Activated naive CD8-positive, alpha-beta T cell treated with anti-CD3 and anti-CD28 coated beads, Interleukin-2, amount 50 U/mL, for 24 hours (primary cell): ENCODE results near the gene RTN4RL2.
A peak's percentile ranks its signal among the peaks of the same experiment; 100 is the strongest.

Experiments used
- ATAC-seq: fragments of 150-1000 bp; cut with Tn5 transposase; one replicate; pipeline ENCODE4 v1.10.0; 2021
- DNase-seq: peaks from one replicate; pipeline ENCODE4 v3.0.0; 2021
- H3K27ac Mint-ChIP-seq: one replicate; pipeline ENCODE4 v1.8.0; 2021; ENCODE audit warnings: mild to moderate bottlenecking, mixed read lengths
- H3K27me3 Mint-ChIP-seq: one replicate; pipeline ENCODE4 v1.8.0; 2021; ENCODE audit warnings: mixed read lengths
- H3K36me3 Mint-ChIP-seq: one replicate; pipeline ENCODE4 v1.8.0; 2021; ENCODE audit warnings: low read depth, mixed read lengths
- H3K4me1 Mint-ChIP-seq: one replicate; pipeline ENCODE4 v1.8.0; 2021; ENCODE audit warnings: mixed read lengths
- H3K4me3 Mint-ChIP-seq: one replicate; pipeline ENCODE4 v1.8.0; 2021; ENCODE audit warnings: mild to moderate bottlenecking, moderate library complexity, mixed read lengths
- H3K9me3 Mint-ChIP-seq: one replicate; pipeline ENCODE4 v1.8.0; 2021; ENCODE audit warnings: mixed read lengths

RTN4RL2 gene

DNA sequence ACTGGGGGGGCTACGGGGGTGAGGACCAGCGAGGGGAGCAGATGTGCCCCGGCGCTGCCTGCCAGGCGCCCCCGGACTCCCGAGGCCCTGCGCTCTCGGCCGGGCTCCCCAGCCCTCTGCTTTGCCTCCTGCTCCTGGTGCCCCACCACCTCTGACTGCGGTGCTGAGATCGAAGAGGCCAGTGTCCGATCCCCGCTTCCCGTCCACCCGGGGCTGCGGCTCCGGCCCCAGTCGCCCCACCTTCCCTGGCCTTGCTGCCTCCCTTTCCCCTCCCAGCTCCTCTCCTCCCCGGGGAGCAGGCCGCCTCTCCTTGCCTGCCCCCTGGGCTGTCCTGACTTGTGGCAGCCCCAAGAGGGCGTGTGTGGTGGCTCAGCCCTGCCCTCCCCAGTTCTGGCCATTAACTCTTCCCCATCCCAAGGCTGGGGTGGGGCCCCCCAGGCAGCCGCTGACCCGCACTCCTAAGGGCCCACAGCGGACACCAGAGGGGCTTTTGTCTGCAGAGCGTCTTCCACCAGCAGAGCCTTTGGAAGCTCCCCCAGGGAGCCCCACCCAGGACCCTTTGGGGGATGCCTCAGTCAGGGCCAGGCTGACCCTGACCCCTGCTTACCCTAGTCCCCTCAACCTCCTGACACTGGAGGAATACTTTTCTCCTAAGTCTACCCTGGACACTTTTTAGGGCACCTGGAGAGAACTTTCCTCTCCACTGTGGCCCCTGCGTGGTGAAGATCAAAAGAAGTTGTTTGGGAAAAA, 16.6 kb downstream of the RTN4RL2 start:
- H3K36me3 Mint-ChIP-seq, result peaks cover 2% of the 10 kb centered on the region
- peak overlapping the region; percentile 65 for H3K4me3 Mint-ChIP-seq
- ATAC-seq (peak; percentile 47), DNase-seq (peak; percentile 53)
- H3K9me3 Mint-ChIP-seq, result no peaks in the 10 kb centered on the region
- peaks cover 24% of the 10 kb centered on the region for H3K27me3 Mint-ChIP-seq
- peak overlapping the region; percentile 59 for H3K27ac Mint-ChIP-seq
- H3K4me1 Mint-ChIP-seq, result peaks cover 37% of the 10 kb centered on the region

DNA sequence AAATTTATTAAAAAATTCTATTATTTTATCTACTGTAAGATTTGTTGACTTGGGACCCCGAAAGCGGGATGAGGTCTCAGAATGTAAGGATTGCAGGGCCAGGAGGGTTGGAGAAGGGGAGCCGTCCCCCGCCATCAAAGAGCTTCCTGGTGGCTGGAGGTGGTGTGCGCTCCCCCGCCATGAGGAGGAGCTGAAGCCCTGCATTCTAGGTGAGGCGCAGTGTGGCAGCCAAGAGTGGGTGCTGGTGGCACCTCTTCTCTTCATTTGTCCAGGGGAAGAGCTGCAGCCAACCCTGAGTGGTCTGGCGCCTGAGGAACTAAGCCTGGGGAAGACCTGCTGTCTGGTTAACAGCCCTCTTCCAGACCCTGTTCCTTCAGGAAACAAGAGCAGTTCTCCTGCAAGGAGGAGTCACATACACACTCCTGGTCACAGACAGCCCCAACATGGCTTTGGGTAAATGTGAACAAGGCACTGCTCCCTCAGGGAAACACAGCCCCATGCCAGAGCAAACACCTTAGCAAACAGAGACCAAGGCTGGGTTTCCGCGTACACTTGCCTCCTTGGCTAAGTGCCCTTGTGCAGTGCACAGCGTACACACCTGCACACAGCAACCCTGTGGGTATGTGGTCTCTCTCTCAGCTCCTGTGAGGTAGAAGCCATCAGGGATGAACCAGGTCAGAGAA, 17.3 kb downstream of the RTN4RL2 start:
- Mint-ChIP-seq H3K27ac (no peak overlapping the region), H3K27me3 (peaks cover 27% of the 10 kb centered on the region), H3K4me1 (peaks cover 37% of the 10 kb centered on the region), H3K4me3 (no peak overlapping the region), H3K9me3 (no peaks in the 10 kb centered on the region), H3K36me3 (peaks cover 2% of the 10 kb centered on the region)
- no peak for ATAC-seq
- no peak for DNase-seq

DNA sequence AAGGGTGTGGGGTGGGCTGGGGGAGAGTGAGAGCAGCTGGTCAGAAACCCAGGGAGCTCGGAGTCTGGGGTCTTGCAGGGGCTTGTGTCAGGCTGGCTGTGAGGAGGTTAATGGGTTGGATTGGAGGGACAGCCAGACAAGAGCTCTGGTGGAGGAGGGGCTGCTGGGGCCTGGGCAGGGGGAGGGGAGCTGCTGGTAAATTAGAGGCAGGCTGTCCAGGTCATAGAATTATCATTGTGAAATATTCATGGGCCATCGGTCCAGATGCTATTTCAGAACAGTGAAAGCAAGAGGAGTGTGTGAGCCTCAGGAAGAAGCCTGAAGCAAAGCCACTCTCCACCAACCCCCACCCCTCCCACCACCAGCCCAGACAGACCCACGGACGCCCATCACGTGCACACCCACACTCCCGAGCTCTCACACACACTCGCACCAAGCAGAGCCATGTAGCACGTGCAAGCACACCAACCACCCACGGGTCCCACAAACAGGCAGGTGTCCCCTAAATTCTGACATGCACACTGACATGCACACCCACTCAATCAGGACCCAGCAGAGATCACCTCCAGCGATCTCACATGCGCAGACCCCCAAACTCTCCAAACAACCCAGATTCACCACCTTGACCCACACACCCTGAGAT, 18.8 kb downstream of the RTN4RL2 start:
- H3K9me3 Mint-ChIP-seq, result no peaks in the 10 kb centered on the region
- peaks cover 27% of the 10 kb centered on the region for H3K27me3 Mint-ChIP-seq
- no peak overlapping the region for H3K4me3 Mint-ChIP-seq
- DNase-seq (no peak), ATAC-seq (no peak)
- H3K27ac Mint-ChIP-seq, result no peak overlapping the region
- H3K36me3 Mint-ChIP-seq, result peaks cover 2% of the 10 kb centered on the region
- peaks cover 38% of the 10 kb centered on the region for H3K4me1 Mint-ChIP-seq

DNA sequence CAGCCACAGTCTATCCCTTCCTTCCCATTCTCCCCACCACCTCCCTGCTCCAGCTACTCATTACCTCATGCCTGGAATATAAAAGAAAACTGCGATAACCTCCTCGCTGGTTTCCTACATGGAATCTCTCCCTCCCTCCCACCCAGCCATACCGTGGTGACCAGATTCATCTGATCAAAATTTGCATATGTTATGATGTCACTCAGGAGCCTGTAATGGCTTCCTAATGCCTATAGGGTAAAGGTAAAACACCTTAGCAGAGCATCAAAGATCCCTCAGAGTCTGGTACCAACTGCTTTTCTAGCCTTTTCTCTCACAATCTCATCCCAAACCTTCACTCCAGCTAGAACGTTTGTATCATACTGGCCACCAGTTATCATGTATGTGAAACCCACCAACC, 19.6 kb downstream of the RTN4RL2 start:
- Mint-ChIP-seq H3K4me3 (no peak overlapping the region), H3K9me3 (no peaks in the 10 kb centered on the region), H3K27ac (no peak overlapping the region), H3K27me3 (peaks cover 27% of the 10 kb centered on the region), H3K36me3 (peaks cover 6% of the 10 kb centered on the region), H3K4me1 (peaks cover 34% of the 10 kb centered on the region)
- DNase-seq (no peak), ATAC-seq (no peak)

DNA sequence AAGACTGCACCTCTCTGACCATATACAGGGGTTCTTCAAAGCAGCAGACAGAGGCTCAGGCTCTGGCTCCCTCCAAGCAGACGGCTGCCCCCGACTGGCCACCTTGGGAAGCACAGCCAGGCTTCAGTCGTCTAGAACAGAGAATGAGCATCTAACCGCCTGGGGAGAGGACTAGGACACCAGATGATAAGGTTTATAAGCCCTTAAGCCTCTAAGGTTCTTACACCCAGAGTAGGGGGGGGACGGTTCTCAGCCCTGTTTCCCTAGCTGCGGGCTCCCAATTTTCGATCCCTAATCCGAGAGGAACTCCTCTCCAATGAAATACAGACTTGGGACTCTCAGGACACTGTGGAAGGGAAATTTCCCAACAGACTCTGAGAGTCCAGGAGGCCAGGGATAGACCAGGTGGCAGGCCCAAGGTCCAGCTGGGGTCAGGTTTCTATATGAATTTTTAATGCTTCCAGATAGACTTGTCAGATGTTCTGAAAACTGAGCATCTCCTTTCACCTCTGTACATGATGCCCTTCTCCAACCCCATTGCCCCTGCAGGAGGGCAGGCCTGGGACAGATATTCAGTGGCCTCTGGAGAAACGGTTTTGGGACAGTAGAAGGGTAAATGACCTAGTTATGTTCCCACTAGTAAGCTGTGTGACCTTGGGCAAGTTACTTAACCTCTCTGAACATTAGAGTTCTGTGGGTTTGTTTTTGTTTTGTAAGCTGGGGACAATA, 20.2 kb downstream of the RTN4RL2 start:
- Mint-ChIP-seq H3K4me1 (peaks cover 29% of the 10 kb centered on the region), H3K36me3 (peaks cover 11% of the 10 kb centered on the region), H3K4me3 (no peak overlapping the region), H3K27me3 (peaks cover 27% of the 10 kb centered on the region), H3K27ac (no peak overlapping the region), H3K9me3 (no peaks in the 10 kb centered on the region)
- ATAC-seq (peak; percentile 55), DNase-seq (peak; percentile 85)

DNA sequence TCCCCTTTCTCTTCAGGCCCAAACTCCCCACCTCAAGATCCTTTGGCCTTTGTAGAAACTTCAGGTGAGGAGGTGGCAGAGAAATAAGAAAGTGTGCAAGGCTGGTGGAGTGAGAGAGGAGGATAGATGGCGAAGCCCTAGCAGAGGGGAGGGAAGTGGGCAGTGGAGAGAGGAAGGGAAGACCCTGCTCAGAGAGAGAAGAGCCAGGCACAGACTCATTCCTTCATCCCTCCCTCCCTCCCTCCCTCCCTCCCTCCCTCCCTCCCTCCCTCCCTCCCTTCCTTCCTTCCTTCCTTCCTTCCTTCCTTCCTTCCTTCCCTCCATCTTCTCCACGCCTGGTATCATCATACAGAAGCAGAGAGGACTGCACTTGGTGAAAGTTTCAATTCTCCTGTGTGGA, 21.0 kb downstream of the RTN4RL2 start:
- no peak for ATAC-seq
- peaks cover 26% of the 10 kb centered on the region for H3K4me1 Mint-ChIP-seq

DNA sequence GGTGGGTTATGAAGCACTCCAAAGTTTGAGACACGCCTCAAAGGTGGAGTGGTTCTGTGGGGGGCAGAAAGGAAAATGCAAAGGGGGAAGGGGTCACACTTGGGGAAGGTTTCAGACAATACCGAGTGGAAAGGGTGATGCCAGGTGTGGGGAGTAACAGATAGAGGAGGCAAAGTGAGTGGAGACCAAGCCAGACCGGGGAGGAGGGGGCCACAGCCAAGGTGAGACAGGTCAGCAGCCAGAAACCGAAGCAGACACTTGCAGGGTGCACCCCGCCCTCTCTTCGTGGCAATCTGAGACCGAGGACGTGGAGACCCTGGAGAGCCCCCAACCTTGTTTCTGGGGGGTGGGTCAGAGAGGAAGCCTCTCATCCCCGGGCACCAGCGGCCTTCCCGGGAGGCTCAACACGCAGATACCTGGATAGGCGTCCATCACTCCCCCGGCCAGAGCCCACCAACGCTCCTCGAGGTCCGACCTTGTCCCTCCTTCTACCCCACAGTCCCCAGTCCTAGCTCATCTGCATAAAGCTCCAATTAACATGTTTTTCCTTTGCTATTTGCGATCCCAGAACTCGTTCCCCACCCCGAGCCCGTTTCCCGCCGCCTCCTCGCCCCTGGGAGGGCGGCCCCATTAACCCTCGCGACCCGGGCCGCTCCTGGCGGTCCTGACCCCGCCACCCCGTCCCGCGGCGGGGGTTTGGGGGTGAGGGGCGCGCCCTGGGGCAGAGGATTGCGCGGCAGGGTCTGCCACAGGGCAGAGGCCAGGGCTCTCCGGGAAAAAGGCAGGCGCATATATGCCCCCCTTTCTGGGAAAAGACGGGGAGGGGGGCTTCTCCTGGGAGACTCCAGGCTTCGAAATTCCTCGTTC, 21.8 kb downstream of the RTN4RL2 start:
- Mint-ChIP-seq H3K27me3 (peaks cover 24% of the 10 kb centered on the region), H3K4me1 (peaks cover 22% of the 10 kb centered on the region), H3K36me3 (peaks cover 15% of the 10 kb centered on the region), H3K27ac (no peak overlapping the region), H3K9me3 (no peaks in the 10 kb centered on the region), H3K4me3 (no peak overlapping the region)
- ATAC-seq, result no peak
- DNase-seq, result no peak

More for the DNA sequence above, 21.0 kb downstream of the RTN4RL2 start:
- no peak for DNase-seq
- Mint-ChIP-seq H3K27me3 (peaks cover 27% of the 10 kb centered on the region), H3K9me3 (no peaks in the 10 kb centered on the region), H3K36me3 (peaks cover 15% of the 10 kb centered on the region), H3K4me3 (no peak overlapping the region), H3K27ac (no peak overlapping the region)

DNA sequence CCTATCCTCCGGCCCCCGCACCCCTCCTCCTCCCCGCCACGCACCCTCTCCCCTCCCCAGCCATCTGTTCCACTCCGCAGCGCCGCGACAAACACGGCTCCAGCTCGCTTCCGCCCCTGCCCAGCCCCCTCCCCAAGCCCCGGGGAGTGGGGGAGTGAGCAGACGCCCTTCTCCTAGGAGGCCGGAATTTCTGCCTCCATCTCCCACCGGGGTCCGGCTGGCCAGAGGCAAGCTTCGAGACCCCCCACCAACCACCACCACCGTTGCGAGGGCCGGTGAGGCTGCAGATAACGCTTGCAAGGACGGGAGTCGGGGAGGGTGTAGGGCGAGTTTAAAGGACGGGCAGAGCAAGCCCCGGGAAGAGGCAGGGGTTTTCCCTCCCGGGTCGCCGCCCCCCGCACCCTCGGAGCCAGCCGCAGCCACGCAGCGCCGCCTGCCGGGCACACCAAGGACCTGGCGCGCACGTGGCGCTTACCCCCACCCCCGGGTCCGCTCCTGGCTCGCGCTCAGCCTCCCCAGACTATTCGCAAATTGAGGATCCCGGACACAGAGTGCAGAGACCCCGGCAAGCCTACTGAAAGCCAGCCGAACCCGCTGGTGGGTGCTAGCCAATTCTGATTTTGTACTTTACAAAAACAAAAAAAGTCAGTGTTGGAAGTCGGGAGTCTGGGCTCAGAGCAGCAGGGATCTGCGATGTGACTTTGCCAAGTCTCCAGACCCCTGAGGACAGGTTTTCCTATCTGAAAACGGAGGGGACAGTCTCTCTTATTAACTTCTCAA, 22.6 kb downstream of the RTN4RL2 start:
- ATAC-seq, result peak; percentile 68
- DNase-seq, result peak; percentile 82
- Mint-ChIP-seq H3K9me3 (no peaks in the 10 kb centered on the region), H3K27ac (no peak overlapping the region), H3K36me3 (peaks cover 21% of the 10 kb centered on the region), H3K27me3 (peaks cover 24% of the 10 kb centered on the region), H3K4me1 (peaks cover 22% of the 10 kb centered on the region), H3K4me3 (peak overlapping the region; percentile 24)

DNA sequence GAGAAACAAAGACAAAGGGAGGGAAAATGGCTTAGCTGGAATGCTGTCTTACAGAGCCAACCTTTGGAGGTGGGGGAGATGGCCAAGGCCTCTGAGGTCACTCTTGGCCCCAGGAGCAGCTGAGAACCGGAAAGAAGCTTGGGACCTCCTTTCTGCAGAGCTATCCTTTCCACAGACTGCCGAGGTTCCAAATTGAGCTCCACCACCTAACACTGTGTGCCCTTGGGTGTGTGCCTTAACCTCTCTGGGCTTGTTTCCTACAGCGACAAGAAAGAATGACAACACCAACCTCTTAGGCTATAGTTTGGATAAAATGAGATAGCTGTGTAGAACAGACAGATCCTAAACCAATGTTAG, 23.2 kb downstream of the RTN4RL2 start:
- ATAC-seq (no peak), DNase-seq (no peak)
- H3K9me3 Mint-ChIP-seq, result no peaks in the 10 kb centered on the region
- H3K27me3 Mint-ChIP-seq, result peaks cover 21% of the 10 kb centered on the region
- no peak overlapping the region for H3K4me3 Mint-ChIP-seq
- peaks cover 26% of the 10 kb centered on the region for H3K36me3 Mint-ChIP-seq
- no peak overlapping the region for H3K27ac Mint-ChIP-seq
- peaks cover 22% of the 10 kb centered on the region for H3K4me1 Mint-ChIP-seq

DNA sequence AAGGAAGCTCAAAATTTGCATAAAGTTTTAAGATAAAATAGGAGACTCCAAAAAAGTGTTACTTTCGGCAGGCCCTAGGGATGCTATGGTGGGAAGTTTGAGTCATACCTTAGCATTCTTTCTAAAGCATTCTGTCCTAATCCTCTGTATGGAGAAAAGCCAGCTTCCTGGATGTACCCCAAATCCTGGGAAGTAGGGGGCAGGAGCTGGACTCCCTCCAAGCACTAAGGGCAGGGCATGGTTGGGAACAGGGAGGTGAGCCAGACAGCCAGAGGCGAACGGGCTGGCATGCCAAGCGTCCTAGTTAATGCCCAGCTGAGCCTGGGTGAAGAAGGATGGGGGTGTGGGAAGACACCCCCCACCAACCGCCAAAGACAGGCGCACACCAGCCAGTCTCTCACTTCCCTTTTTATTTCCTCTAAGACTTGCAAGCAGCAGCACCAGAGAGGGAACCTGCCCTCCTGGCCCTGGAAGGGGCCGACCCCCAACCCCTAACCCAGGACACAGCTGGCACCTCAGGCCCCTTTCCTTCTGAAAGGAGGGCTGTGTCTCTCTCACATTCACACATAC, 23.9 kb downstream of the RTN4RL2 start:
- no peaks in the 10 kb centered on the region for H3K9me3 Mint-ChIP-seq
- H3K36me3 Mint-ChIP-seq, result peaks cover 27% of the 10 kb centered on the region
- DNase-seq (no peak), ATAC-seq (no peak)
- H3K27me3 Mint-ChIP-seq, result peaks cover 21% of the 10 kb centered on the region
- H3K27ac Mint-ChIP-seq, result no peak overlapping the region
- no peak overlapping the region for H3K4me3 Mint-ChIP-seq
- peaks cover 22% of the 10 kb centered on the region for H3K4me1 Mint-ChIP-seq

DNA sequence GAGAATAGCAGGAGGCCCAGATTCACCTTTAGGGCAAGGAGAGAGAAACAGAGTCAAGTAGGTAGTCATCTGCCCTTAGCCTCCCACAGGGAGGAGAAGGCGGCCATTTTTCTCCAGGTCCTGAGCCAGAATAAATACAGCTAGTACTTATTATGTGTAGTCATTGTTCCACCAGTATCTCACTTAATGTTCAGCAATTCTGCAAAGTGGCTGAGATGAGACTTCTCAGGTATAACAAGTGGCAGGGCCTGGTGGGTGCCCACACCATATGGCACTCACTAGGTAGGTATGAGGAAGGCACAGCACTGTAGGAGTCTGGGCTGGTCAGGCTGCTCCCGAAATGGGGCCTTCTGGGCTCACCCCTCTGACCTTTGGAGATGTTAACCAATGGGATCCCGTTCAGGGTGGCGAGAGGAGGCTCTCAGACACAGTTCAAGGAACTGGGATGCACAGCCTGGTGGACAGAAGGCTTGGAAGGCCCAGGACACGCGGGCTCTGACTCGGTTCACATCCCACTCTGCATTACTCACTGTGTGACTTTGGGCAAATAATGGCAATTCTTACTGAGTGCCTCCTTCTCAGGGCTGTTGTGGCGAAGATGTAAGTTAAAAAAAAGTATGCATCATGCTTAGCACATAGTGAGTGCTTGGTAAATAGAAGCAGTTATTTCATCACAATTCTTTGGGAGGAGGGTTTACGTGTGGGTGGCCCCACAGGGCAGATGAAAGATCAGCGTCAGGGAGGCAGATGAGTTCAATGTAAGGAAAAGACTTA, 25.1 kb downstream of the RTN4RL2 start:
- H3K36me3 Mint-ChIP-seq, result peaks cover 34% of the 10 kb centered on the region
- H3K9me3 Mint-ChIP-seq, result no peaks in the 10 kb centered on the region
- DNase-seq (no peak), ATAC-seq (peak; percentile 9)
- H3K27ac Mint-ChIP-seq, result no peak overlapping the region
- no peak overlapping the region for H3K4me3 Mint-ChIP-seq
- H3K4me1 Mint-ChIP-seq, result peaks cover 19% of the 10 kb centered on the region
- peaks cover 15% of the 10 kb centered on the region for H3K27me3 Mint-ChIP-seq

DNA sequence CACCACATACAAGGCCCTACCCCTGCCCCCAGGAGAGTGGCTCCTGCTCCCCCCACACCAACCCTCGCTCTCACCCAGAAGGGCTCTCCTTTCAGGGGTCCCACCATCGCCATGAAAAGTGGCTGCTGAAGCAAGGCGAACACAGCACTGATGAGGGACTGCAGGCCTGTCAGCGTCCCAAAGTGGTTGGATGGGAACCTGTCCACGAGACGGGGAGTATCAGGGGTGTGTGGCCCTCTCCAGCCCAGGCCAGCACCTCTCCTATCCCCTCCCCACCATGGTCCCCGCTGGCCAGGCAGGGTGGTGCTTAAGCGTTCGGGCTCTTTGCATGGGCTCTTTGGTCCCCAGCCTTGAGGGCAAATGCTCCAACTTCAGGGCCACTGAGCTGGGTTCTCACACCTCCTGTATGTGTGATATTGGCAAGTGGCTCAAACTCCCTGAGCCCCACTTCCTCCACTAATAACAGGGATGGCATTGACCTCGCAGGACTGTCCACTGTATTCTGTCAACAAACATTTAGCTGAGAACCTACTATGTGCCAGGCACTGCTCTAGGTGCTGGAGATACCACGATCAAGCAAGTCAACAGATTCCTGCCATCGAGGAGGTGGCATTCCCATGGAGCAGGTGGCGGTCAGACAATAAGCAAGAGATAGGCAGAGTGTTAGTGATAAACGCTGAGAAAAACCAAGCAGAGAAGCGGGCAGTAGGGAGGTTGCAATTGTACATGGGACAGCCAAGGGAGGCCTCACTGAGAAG, 26.9 kb downstream of the RTN4RL2 start:
- no peak for DNase-seq
- H3K36me3 Mint-ChIP-seq, result peaks cover 46% of the 10 kb centered on the region
- no peak overlapping the region for H3K4me3 Mint-ChIP-seq
- no peak for ATAC-seq
- peaks cover under 1% of the 10 kb centered on the region for H3K27me3 Mint-ChIP-seq
- no peaks in the 10 kb centered on the region for H3K9me3 Mint-ChIP-seq
- peaks cover 14% of the 10 kb centered on the region for H3K4me1 Mint-ChIP-seq
- no peak overlapping the region for H3K27ac Mint-ChIP-seq
